ENCODE data around the gene NAA80.

The NAA80 gene

GRCh38 chr3:50261505-50261904 lies 37.7 kb downstream of the NAA80 start:
- Histone ChIP-seq H3K4me1 (peaks cover 68% of the 10 kb centered on the region), H3K36me3 (peaks cover 36% of the 10 kb centered on the region), H3K4me3 (peak overlapping the region; percentile 75), H3K9ac (peak overlapping the region; percentile 96), H4K20me1 (peaks cover 26% of the 10 kb centered on the region), H3K9me3 (no peaks in the 10 kb centered on the region), H3K4me2 (peak overlapping the region; percentile 99), H3K27me3 (peaks cover 7% of the 10 kb centered on the region), H3K27ac (peak overlapping the region; percentile 97)
- no peak for TF ChIP-seq Cebpa-rat (IDR thresholded peaks at IDR 0.05)

GRCh38 chr3:50260942-50261441 lies 38.2 kb downstream of the NAA80 start:
- peak overlapping the region; percentile 99 for H3K4me2 ChIP-seq
- peak overlapping the region; percentile 75 for H3K4me3 ChIP-seq
- peaks cover 66% of the 10 kb centered on the region for H3K4me1 ChIP-seq
- peak overlapping the region; percentile 96 for H3K9ac ChIP-seq
- peaks cover 30% of the 10 kb centered on the region for H4K20me1 ChIP-seq
- H3K27me3 ChIP-seq = peaks cover 2% of the 10 kb centered on the region
- H3K36me3 ChIP-seq = peaks cover 41% of the 10 kb centered on the region
- peak overlapping the region; percentile 97 for H3K27ac ChIP-seq
- TF ChIP-seq Cebpa-rat (IDR thresholded peaks at IDR 0.05) = no peak
- H3K9me3 ChIP-seq = no peaks in the 10 kb centered on the region

GRCh38 chr3:50260027-50260941 lies 38.9 kb downstream of the NAA80 start:
- Histone ChIP-seq H3K27me3 (no peaks in the 10 kb centered on the region), H3K4me1 (peaks cover 63% of the 10 kb centered on the region), H3K9me3 (no peaks in the 10 kb centered on the region), H3K27ac (peak overlapping the region; percentile 97), H3K36me3 (peaks cover 48% of the 10 kb centered on the region), H4K20me1 (peaks cover 36% of the 10 kb centered on the region), H3K9ac (peak overlapping the region; percentile 96), H3K4me2 (peak overlapping the region; percentile 99), H3K4me3 (peak overlapping the region; percentile 75)
- no peak for TF ChIP-seq Cebpa-rat (IDR thresholded peaks at IDR 0.05)

GRCh38 chr3:50259432-50260026 lies 39.7 kb downstream of the NAA80 start:
- H3K4me1 ChIP-seq = peaks cover 64% of the 10 kb centered on the region
- TF ChIP-seq Cebpa-rat (IDR thresholded peaks at IDR 0.05) = no peak
- H3K9me3 ChIP-seq = no peaks in the 10 kb centered on the region
- H3K9ac ChIP-seq = peak overlapping the region; percentile 96
- peak overlapping the region; percentile 99 for H3K4me2 ChIP-seq
- no peaks in the 10 kb centered on the region for H3K27me3 ChIP-seq
- H4K20me1 ChIP-seq = peaks cover 43% of the 10 kb centered on the region
- peaks cover 55% of the 10 kb centered on the region for H3K36me3 ChIP-seq
- H3K4me3 ChIP-seq = peak overlapping the region; percentile 75
- H3K27ac ChIP-seq = peak overlapping the region; percentile 97

- Histone ChIP-seq H3K36me3 (peaks cover 61% of the 10 kb centered on the region), H3K9ac (peak overlapping the region; percentile 31; the same call in 1 of the 2 replicates), H3K27me3 (no peaks in the 10 kb centered on the region), H3K4me1 (peaks cover 64% of the 10 kb centered on the region), H4K20me1 (peaks cover 49% of the 10 kb centered on the region), H3K9me3 (no peaks in the 10 kb centered on the region), H3K4me3 (no peak overlapping the region), H3K4me2 (no peak overlapping the region), H3K27ac (no peak overlapping the region)
- TF ChIP-seq Cebpa-rat (IDR thresholded peaks at IDR 0.05) = no peak
Observed at GRCh38 chr3:50258979-50259378, 40.2 kb downstream of the NAA80 start.

GRCh38 chr3:50258029-50258680 lies 41.0 kb downstream of the NAA80 start:
- H4K20me1 ChIP-seq = peaks cover 57% of the 10 kb centered on the region
- H3K9ac ChIP-seq = peak overlapping the region; percentile 31; the same call in 1 of the 2 replicates
- peak overlapping the region; percentile 26; the same call in 1 of the 2 replicates for H3K27ac ChIP-seq
- no peaks in the 10 kb centered on the region for H3K27me3 ChIP-seq
- no peaks in the 10 kb centered on the region for H3K9me3 ChIP-seq
- peak overlapping the region; percentile 24; the same call in 1 of the 2 replicates for H3K4me2 ChIP-seq
- no peak for TF ChIP-seq Cebpa-rat (IDR thresholded peaks at IDR 0.05)
- H3K4me1 ChIP-seq = peaks cover 59% of the 10 kb centered on the region
- peaks cover 69% of the 10 kb centered on the region for H3K36me3 ChIP-seq
- no peak overlapping the region for H3K4me3 ChIP-seq

- H3K4me3 ChIP-seq = no peak overlapping the region
- no peaks in the 10 kb centered on the region for H3K27me3 ChIP-seq
- H3K9me3 ChIP-seq = no peaks in the 10 kb centered on the region
- H4K20me1 ChIP-seq = peaks cover 66% of the 10 kb centered on the region
- no peak overlapping the region; the same call in 1 of the 2 replicates for H3K9ac ChIP-seq
- H3K4me1 ChIP-seq = peaks cover 50% of the 10 kb centered on the region
- no peak overlapping the region for H3K27ac ChIP-seq
- H3K36me3 ChIP-seq = peaks cover 73% of the 10 kb centered on the region
- H3K4me2 ChIP-seq = no peak overlapping the region
- TF ChIP-seq Cebpa-rat (IDR thresholded peaks at IDR 0.05) = no peak
Observed at GRCh38 chr3:50256978-50257890, 42.0 kb downstream of the NAA80 start.

GRCh38 chr3:50255251-50255615 lies 44.0 kb downstream of the NAA80 start:
- no peaks in the 10 kb centered on the region for H3K9me3 ChIP-seq
- no peak for TF ChIP-seq Cebpa-rat (IDR thresholded peaks at IDR 0.05)
- H3K27ac ChIP-seq = peak overlapping the region; percentile 41
- H4K20me1 ChIP-seq = peaks cover 86% of the 10 kb centered on the region
- H3K27me3 ChIP-seq = no peaks in the 10 kb centered on the region
- H3K36me3 ChIP-seq = peaks cover 93% of the 10 kb centered on the region
- H3K4me2 ChIP-seq = no peak overlapping the region
- H3K4me1 ChIP-seq = peaks cover 34% of the 10 kb centered on the region
- H3K9ac ChIP-seq = peak overlapping the region; percentile 15; the same call in 1 of the 2 replicates
- H3K4me3 ChIP-seq = no peak overlapping the region

Data from BLaER1 (cell line).